Astrocyte (in vitro differentiated cells and primary cell): ENCODE data around the gene NFATC1.

ENCODE experiments used
- EZH2 ChIP-seq: IDR thresholded peaks from 2 replicates; pipeline ENCODE4 v1.6.1; 2012; ENCODE audit warnings: mild to moderate bottlenecking, low read length, inconsistent platforms; ENCODE audit not compliant: insufficient read depth
- TF ChIP-seq, protein P1 (sequence below): IDR thresholded peaks from 2 replicates; pipeline ENCODE4 v1.5.1; 2011; ENCODE audit warnings: low read depth, mild to moderate bottlenecking, inconsistent platforms, low read length, moderate library complexity; ENCODE audit not compliant: insufficient read depth

GRCh38 chr18:79405781-79406575 is 10.2 kb downstream of the NFATC1 start:
- TF ChIP-seq, protein P1, sequence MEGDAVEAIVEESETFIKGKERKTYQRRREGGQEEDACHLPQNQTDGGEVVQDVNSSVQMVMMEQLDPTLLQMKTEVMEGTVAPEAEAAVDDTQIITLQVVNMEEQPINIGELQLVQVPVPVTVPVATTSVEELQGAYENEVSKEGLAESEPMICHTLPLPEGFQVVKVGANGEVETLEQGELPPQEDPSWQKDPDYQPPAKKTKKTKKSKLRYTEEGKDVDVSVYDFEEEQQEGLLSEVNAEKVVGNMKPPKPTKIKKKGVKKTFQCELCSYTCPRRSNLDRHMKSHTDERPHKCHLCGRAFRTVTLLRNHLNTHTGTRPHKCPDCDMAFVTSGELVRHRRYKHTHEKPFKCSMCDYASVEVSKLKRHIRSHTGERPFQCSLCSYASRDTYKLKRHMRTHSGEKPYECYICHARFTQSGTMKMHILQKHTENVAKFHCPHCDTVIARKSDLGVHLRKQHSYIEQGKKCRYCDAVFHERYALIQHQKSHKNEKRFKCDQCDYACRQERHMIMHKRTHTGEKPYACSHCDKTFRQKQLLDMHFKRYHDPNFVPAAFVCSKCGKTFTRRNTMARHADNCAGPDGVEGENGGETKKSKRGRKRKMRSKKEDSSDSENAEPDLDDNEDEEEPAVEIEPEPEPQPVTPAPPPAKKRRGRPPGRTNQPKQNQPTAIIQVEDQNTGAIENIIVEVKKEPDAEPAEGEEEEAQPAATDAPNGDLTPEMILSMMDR, result no peak
- TF ChIP-seq EZH2, result no peak
